OCI-LY1 (cell line): ENCODE data around the gene SOX5.

ENCODE experiments used
- EZH2 ChIP-seq: fragments of 200-600 bp; sonication (generic), shearing (Covaris generic); IDR thresholded peaks from 2 replicates; pipeline ENCODE4 v1.8.0; 2017; ENCODE audit warnings: borderline replicate concordance, mixed run types, mild to moderate bottlenecking, antibody characterized with exemption, low read length, moderate library complexity, mixed read lengths
- TF ChIP-seq, protein P1 (sequence below): fragments of 200-600 bp; sonication (generic), shearing (Covaris generic); IDR thresholded peaks from 2 replicates; pipeline ENCODE4 v1.5.1; 2017; ENCODE audit warnings: mild to moderate bottlenecking, antibody characterized with exemption, low read length, moderate library complexity, mixed read lengths

DNA sequence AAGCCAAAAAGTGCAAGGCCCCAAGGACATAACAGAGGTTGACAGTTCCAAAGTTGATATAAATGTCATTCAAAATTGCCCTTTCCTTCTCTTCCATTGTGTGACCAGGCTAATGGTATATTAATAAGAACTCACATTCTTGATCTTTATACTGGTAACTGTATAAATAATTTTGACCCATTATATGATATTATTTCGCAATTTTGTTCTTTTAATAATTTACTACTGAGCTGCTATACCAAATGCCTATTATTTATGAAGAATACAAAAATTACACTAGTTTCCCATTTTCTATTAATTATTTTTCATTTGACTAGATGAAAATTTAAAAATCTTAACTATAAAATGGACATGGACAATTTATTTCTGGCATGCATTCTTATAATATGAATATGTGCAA lies 370.2 kb downstream of the SOX5 start:
- TF ChIP-seq, protein P1, sequence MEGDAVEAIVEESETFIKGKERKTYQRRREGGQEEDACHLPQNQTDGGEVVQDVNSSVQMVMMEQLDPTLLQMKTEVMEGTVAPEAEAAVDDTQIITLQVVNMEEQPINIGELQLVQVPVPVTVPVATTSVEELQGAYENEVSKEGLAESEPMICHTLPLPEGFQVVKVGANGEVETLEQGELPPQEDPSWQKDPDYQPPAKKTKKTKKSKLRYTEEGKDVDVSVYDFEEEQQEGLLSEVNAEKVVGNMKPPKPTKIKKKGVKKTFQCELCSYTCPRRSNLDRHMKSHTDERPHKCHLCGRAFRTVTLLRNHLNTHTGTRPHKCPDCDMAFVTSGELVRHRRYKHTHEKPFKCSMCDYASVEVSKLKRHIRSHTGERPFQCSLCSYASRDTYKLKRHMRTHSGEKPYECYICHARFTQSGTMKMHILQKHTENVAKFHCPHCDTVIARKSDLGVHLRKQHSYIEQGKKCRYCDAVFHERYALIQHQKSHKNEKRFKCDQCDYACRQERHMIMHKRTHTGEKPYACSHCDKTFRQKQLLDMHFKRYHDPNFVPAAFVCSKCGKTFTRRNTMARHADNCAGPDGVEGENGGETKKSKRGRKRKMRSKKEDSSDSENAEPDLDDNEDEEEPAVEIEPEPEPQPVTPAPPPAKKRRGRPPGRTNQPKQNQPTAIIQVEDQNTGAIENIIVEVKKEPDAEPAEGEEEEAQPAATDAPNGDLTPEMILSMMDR, result no peak
- TF ChIP-seq EZH2, result no peak
